Measurements from ENCODE around the gene DCTN4. TPM values are rescaled to one million over a fixed set of nuclear protein-coding genes. Genes with fewer than 3 reads are reported as not detected.
A peak's percentile ranks its signal among the peaks of the same experiment; 100 is the strongest.

The DCTN4 gene
- total and polyA plus RNA-seq, 12 donors, result 30.4 to 113 (median 84.3) TPM

GRCh38 chr5:150670948-150671310 lies 87.9 kb downstream of the DCTN4 start:
- Histone ChIP-seq H3K36me3 (replicated peaks in 1 of 2) (no peaks in the 10 kb centered on the region), H3K4me3 (no peak overlapping the region), H3K4me1 (replicated peaks in 1 of 2) (peaks cover 0 to 20% of the 10 kb centered on the region in 2 donors), H3K9me3 (replicated peaks in 1 of 3) (no peaks in the 10 kb centered on the region), H3K27ac (peak overlapping the region in 1 of 5 donors; percentile 8), H3K27me3 (no peaks in the 10 kb centered on the region)
- no peak for TF ChIP-seq CTCF (IDR thresholded peaks at IDR 0.05)
- no peak for TF ChIP-seq POLR2A (IDR thresholded peaks at IDR 0.05)
- intact Hi-C loops (cut with DNase I), result no loop called here
- WGBS, 4 donors, result 57 to 79% (median 67%) methylated on average over 2 of the region's 2 CpGs
- DNase-seq, result no peak

GRCh38 chr5:150670275-150670947 lies 88.4 kb downstream of the DCTN4 start:
- no peak overlapping the region for H3K27ac ChIP-seq
- 84 to 87% (median 85%) methylated on average over 11 to 14 of the region's 14 CpGs for WGBS, 4 donors
- peak in 1 of 7 donors; percentile 45 for DNase-seq

GRCh38 chr5:150665044-150665443 lies 93.8 kb downstream of the DCTN4 start:
- TF ChIP-seq POLR2A (IDR thresholded peaks at IDR 0.05) (no peak), CTCF (IDR thresholded peaks at IDR 0.05) (no peak)

More at GRCh38 chr5:150670275-150670947, 88.4 kb downstream of the DCTN4 start:
- Histone ChIP-seq H3K36me3 (replicated peaks in 1 of 2) (no peaks in the 10 kb centered on the region), H3K27me3 (no peaks in the 10 kb centered on the region), H3K4me1 (replicated peaks in 1 of 2) (peaks cover 0 to 20% of the 10 kb centered on the region in 2 donors), H3K4me3 (no peak overlapping the region), H3K9me3 (replicated peaks in 1 of 3) (no peaks in the 10 kb centered on the region)
- TF ChIP-seq POLR2A (IDR thresholded peaks at IDR 0.05), result no peak
- no peak for TF ChIP-seq CTCF (IDR thresholded peaks at IDR 0.05)
- intact Hi-C loops (cut with DNase I), result no loop called here

GRCh38 chr5:150663936-150664335 lies 94.9 kb downstream of the DCTN4 start:
- H3K9me3 ChIP-seq (replicated peaks in 1 of 3), result no peaks in the 10 kb centered on the region
- no peaks in the 10 kb centered on the region for H3K27me3 ChIP-seq
- H3K4me3 ChIP-seq, result no peak overlapping the region
- H3K27ac ChIP-seq, result no peak overlapping the region
- WGBS, 4 donors, result 87 to 93% (median 90%) methylated on average over 3 of the region's 3 CpGs
- intact Hi-C loops (cut with DNase I), result loop anchor here in 1 of 2 donors (10.0 kb wide), 1 partner anchor 181 kb away; the partner anchor contains the start of gene IRGM
- H3K4me1 ChIP-seq (replicated peaks in 1 of 2), result no peaks in the 10 kb centered on the region
- no peak for DNase-seq
- H3K36me3 ChIP-seq (replicated peaks in 1 of 2), result no peaks in the 10 kb centered on the region
- no peak for TF ChIP-seq POLR2A (IDR thresholded peaks at IDR 0.05)
- no peak for TF ChIP-seq CTCF (IDR thresholded peaks at IDR 0.05)

More at GRCh38 chr5:150665044-150665443, 93.8 kb downstream of the DCTN4 start:
- H3K27ac ChIP-seq, result no peak overlapping the region
- intact Hi-C loops (cut with DNase I), result loop anchor here in 1 of 2 donors (10.0 kb wide), 1 partner anchor 180 kb away; the partner anchor contains the start of gene IRGM
- H3K4me3 ChIP-seq, result no peak overlapping the region
- WGBS, 4 donors, result 58 to 79% (median 71%) methylated on average over 12 of the region's 12 CpGs
- H3K36me3 ChIP-seq (replicated peaks in 1 of 2), result no peaks in the 10 kb centered on the region
- H3K4me1 ChIP-seq (replicated peaks in 1 of 2), result no peaks in the 10 kb centered on the region
- H3K9me3 ChIP-seq (replicated peaks in 1 of 3), result no peaks in the 10 kb centered on the region
- peak in 1 of 7 donors; percentile 28 for DNase-seq
- no peaks in the 10 kb centered on the region for H3K27me3 ChIP-seq

Measured in adrenal gland (tissue), 12 donors.